NCI-H1417 treated with DMSO at 0.1 percent for 48 hours (cell line): ENCODE measurements around the gene HSPG2.
"Not testable (repeated sequence)": the region's sequence is repeated elsewhere in the genome, so short reads cannot be mapped to it uniquely, and the experiment has no call there.

Experiments used
- DNase-seq: peaks from one replicate; lab custom pipeline; 2025; lab: John Stamatoyannopoulos, UW

Gene HSPG2

DNA sequence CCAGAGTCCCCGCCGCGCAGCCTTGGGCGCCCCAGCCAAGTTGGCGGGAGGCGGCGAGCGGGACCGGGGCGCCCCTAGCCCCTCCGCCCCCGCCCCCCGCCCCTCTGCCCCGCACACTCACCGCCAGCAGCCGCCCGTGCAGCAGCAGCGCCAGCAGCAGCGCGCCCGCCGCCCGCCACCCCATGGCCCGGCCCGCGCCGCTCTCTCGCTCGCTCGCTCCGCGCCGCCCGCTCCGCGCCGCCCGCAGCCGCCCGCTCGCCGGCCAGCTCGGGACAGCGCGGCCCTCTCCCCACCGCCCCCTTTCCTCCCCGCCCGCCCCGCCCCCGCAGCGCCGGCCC lies at the start of gene HSPG2:
Gene HSPG2 (minus strand): TSS at position 277 of the 338 bp plus-strand sequence. CDS start 93 bp downstream, at position 184.
- DNase-seq = no peak

GRCh38 chr1:21986386-21986785 lies 49.3 kb upstream of the HSPG2 start:
- not testable (repeated sequence) for DNase-seq

DNA sequence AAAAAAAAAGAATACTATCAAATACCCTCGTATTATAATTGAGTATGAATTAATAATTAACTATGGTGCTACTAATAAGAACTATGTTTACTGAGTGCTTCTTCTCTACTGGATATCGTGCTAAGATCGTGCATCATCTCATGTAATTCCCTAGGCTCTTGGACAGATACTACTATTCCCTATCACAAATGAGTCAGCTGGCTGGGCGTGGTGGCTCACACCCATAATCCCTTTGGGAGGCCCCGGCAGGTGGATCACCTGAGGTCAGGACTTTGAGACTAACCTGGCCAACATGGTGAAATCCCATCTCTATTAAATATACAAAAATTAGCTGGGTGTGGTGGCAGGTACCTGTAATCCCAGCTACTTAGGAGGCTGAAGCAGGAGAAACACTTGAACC lies 48.8 kb upstream of the HSPG2 start:
- not testable (repeated sequence) for DNase-seq

GRCh38 chr1:21983539-21983938 lies 46.4 kb upstream of the HSPG2 start:
- not testable (repeated sequence) for DNase-seq

- not testable (repeated sequence) for DNase-seq
These were observed 45.0 kb upstream of the HSPG2 start for GRCh38 chr1:21982122-21982521.

GRCh38 chr1:21981253-21981652 lies 44.1 kb upstream of the HSPG2 start:
- not testable (repeated sequence) for DNase-seq

DNA sequence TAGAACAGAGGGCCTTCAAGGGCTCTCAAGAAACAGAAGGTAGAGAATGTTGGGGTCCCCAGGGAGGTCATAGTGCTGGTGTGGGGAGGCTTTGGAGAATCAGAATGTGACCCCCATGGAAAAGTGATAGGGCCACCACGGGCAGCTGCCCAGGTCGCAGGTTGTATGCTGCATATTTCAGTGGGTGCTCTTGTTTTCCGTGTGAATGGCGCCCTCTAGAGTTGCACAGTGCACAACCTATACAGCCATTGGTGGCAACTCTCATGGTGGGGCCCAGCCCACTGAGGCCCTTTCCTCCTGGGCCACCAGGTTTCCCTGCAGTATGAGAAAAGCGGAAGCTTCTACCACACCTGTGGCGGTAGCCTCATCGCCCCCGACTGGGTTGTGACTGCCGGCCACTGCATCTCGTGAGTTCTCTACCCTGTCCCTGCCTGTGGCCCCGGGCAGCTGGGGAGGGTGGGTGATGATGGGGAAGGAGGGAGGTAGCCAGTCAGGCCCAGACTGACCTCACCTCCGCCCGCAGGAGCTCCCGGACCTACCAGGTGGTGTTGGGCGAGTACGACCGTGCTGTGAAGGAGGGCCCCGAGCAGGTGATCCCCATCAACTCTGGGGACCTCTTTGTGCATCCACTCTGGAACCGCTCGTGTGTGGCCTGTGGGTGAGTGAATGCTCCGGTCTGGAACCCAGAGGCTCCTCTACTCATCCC lies 43.6 kb upstream of the HSPG2 start:
- not testable (repeated sequence) for DNase-seq

GRCh38 chr1:21978209-21978608 lies 41.1 kb upstream of the HSPG2 start:
- not testable (repeated sequence) for DNase-seq

- not testable (repeated sequence) for DNase-seq
These were observed 39.7 kb upstream of the HSPG2 start, which contains the start of gene CELA3B for GRCh38 chr1:21976703-21977239. Gene CELA3B (plus strand): TSS chr1:21977022. CDS start chr1:21977040, 18 bp downstream.

DNA sequence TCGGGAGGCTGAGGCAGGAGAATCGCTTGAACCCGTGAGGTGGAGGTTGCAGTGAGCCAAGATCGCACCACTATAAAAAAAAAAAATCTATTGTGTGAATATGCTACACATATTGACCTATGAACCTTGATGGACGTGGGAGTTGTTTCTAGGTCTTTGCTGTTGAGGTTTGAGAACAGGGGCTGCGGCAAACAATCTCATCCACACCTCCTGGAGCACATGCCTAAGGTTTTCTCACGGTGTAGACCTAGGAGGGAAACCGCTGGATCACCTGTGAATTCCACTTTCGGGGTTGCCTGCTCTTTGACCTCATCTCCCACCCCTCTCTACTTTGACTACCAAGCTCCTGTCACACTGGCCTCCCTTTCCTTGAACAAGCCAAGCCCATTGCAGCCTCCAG lies 38.2 kb upstream of the HSPG2 start:
- DNase-seq = not testable (repeated sequence)

DNA sequence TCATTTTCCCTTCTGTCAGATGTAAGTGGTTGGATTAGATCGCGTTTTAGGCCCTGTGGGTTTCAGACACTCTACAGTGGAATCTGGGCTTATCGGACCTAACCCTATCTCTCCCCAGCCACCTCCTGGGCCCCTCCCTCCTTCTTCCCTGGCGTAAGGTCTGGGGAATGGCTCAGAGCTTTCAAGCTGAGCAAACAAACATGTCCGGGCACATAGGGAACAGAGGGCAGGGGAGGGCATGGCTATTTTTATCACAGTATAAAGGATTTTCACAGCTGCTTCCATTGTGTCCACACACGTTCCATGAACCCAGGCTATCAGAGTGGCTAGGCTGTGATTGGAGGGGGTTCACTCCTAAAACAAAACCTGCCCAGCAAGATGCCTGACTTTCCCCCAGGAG lies 37.6 kb upstream of the HSPG2 start:
- peak; percentile 49 for DNase-seq

DNA sequence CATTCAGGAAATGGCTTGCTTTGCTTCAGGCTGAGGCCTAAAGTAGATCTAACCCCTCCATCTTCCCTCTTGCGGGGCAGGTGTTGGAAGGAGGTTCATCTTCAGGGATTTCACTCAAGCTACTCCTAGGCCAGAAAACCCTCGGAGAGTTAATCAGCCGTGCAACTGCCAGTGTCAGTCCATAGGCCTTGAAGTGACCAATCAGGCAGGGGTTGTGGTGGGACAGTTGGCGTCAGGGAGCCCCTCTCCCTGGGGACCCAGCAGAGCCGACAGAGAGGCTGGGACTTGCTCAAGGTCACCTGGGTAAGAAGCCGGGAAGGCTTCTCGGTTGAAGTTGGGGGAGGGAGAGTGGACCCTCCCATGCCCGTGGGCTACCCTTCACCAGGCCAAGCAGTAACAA lies 36.8 kb upstream of the HSPG2 start:
- DNase-seq = not testable (repeated sequence)

- not testable (repeated sequence) for DNase-seq
These were observed 35.9 kb upstream of the HSPG2 start for GRCh38 chr1:21972973-21973441.

GRCh38 chr1:21970523-21970922 lies 33.4 kb upstream of the HSPG2 start:
- not testable (repeated sequence) for DNase-seq

- not testable (repeated sequence) for DNase-seq
These were observed 32.0 kb upstream of the HSPG2 start for GRCh38 chr1:21969066-21969465.

DNA sequence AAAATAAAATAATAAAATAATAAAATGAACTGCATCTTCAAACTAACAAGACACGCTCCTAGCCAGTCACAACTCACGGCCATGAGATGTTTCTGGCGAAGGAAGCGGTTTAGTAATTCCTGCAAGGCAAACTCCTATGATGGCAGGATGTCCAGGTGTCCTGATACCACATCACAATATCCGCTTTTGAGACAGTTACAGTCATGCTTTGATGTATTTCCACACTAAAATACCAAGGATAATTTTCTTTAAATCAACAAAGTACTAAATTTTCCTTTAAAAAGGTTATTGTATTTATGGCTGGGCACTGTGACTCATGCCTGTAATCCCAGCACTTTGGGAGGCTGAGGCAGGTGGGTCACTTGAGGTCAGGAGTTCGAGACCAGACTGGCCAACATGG lies 30.1 kb upstream of the HSPG2 start:
- not testable (repeated sequence) for DNase-seq

- no peak for DNase-seq
These were observed 29.3 kb upstream of the HSPG2 start for GRCh38 chr1:21966247-21967000.

DNA sequence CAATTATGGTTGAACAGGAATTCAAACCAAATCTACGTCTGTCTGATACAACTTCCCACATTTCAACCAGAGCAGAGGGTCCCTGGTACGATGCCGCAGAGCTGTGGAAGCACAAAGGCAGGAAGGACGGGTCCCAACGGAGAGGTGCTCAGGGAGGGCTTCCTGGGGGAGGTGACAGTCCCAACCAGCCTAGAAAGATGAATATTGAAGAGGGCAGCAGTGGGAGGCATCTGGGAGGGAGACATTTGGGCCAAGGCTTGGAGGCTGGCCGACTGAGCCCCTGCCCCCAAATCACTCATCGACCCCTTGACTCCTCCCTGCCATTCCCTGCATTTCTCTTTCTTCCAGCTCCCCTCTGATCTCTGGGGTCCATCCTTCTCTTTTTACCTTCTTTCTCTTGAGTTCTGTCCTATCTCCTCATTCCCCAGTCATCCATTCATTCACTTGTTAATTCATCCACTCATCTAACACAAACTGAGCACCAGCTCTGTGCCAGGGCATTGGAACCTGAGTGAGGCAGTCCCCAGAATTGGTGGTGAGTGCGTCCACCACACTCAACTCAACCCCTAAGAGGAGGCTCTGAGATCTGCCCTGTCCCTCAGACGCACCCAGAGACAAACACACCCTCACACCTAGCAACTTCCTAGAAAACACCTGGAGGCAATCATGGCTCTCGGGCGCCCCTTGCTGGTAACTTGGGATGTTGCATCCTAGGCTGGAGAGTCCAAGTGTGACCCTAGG lies 26.5 kb upstream of the HSPG2 start:
- no peak for DNase-seq

GRCh38 chr1:21961799-21962198 lies 24.7 kb upstream of the HSPG2 start:
- DNase-seq = no peak

GRCh38 chr1:21961337-21961736 lies 24.2 kb upstream of the HSPG2 start:
- DNase-seq = no peak

- DNase-seq = no peak
These were observed 19.8 kb upstream of the HSPG2 start for GRCh38 chr1:21956720-21957552.
